ENCODE measurements around the gene CMTM1. TPM values are rescaled to one million over a fixed set of nuclear protein-coding genes. Genes with fewer than 3 reads are reported as not detected.

The CMTM1 gene
- polyA plus RNA-seq = under 1 TPM; 0.14 to 0.22 TPM

- Histone ChIP-seq H3K27ac (ENCODE audit: low read depth in 2 of 2, low read length in 1 of 2) (no peak within 1 kb of the TSS), H3K4me3 (ENCODE audit: low read depth in 1 of 2, low read length in 2 of 2) (no peak within 1 kb of the TSS), H3K4me1 (ENCODE audit: control insufficient read depth in 2 of 2, insufficient read depth in 2 of 2, low read length in 1 of 2) (no peaks in the 10 kb centered on the region), H3K9me3 (ENCODE audit: control insufficient read depth in 2 of 2, insufficient read depth in 1 of 2, low read depth in 1 of 2, low read length in 1 of 2) (no peaks in the 10 kb centered on the region), H3K36me3 (ENCODE audit: control insufficient read depth in 2 of 2, insufficient read depth in 2 of 2, low read length in 1 of 2) (no peaks in the 10 kb centered on the region), H3K27me3 (ENCODE audit: control insufficient read depth in 1 of 2, insufficient read depth in 2 of 2, low read length in 2 of 2) (no peaks in the 10 kb centered on the region)
- WGBS, 2 donors = 93 to 94% methylated on average over 54 of the region's 54 CpGs
These were observed at the start of gene CMTM1 for GRCh38 chr16:66566051-66566901. Gene CMTM1, plus strand, starts transcription at chr16:66566439. Its CDS starts 75 bp downstream, at chr16:66566514.

GRCh38 chr16:66516509-66516807, 49.8 kb upstream of the CMTM1 start:
- Histone ChIP-seq H3K4me3 (ENCODE audit: low read depth in 1 of 2, low read length in 2 of 2) (no peak overlapping the region), H3K36me3 (ENCODE audit: control insufficient read depth in 2 of 2, insufficient read depth in 2 of 2, low read length in 1 of 2) (no peaks in the 10 kb centered on the region), H3K27me3 (ENCODE audit: control insufficient read depth in 1 of 2, insufficient read depth in 2 of 2, low read length in 2 of 2) (no peaks in the 10 kb centered on the region), H3K27ac (ENCODE audit: low read depth in 2 of 2, low read length in 1 of 2) (peak overlapping the region; percentile 97 to 99), H3K4me1 (ENCODE audit: control insufficient read depth in 2 of 2, insufficient read depth in 2 of 2, low read length in 1 of 2) (peaks cover 8 to 42% of the 10 kb centered on the region in 2 donors), H3K9me3 (ENCODE audit: control insufficient read depth in 2 of 2, insufficient read depth in 1 of 2, low read depth in 1 of 2, low read length in 1 of 2) (no peaks in the 10 kb centered on the region)
- 18 to 22% methylated on average over 8 of the region's 8 CpGs for WGBS, 2 donors

GRCh38 chr16:66516808-66517585, 49.2 kb upstream of the CMTM1 start:
- Histone ChIP-seq H3K27me3 (ENCODE audit: control insufficient read depth in 1 of 2, insufficient read depth in 2 of 2, low read length in 2 of 2) (no peaks in the 10 kb centered on the region), H3K9me3 (ENCODE audit: control insufficient read depth in 2 of 2, insufficient read depth in 1 of 2, low read depth in 1 of 2, low read length in 1 of 2) (no peaks in the 10 kb centered on the region), H3K4me1 (ENCODE audit: control insufficient read depth in 2 of 2, insufficient read depth in 2 of 2, low read length in 1 of 2) (peaks cover 10 to 46% of the 10 kb centered on the region in 2 donors), H3K27ac (ENCODE audit: low read depth in 2 of 2, low read length in 1 of 2) (peak overlapping the region; percentile 97 to 99), H3K4me3 (ENCODE audit: low read depth in 1 of 2, low read length in 2 of 2) (no peak overlapping the region), H3K36me3 (ENCODE audit: control insufficient read depth in 2 of 2, insufficient read depth in 2 of 2, low read length in 1 of 2) (no peaks in the 10 kb centered on the region)
- WGBS, 2 donors = 20 to 23% methylated on average over 15 of the region's 15 CpGs

GRCh38 chr16:66517586-66518263, 48.5 kb upstream of the CMTM1 start:
- peak overlapping the region; percentile 97 to 99 for H3K27ac ChIP-seq (ENCODE audit: low read depth in 2 of 2, low read length in 1 of 2)
- H3K36me3 ChIP-seq (ENCODE audit: control insufficient read depth in 2 of 2, insufficient read depth in 2 of 2, low read length in 1 of 2) = no peaks in the 10 kb centered on the region
- H3K4me1 ChIP-seq (ENCODE audit: control insufficient read depth in 2 of 2, insufficient read depth in 2 of 2, low read length in 1 of 2) = peaks cover 10 to 46% of the 10 kb centered on the region in 2 donors
- H3K27me3 ChIP-seq (ENCODE audit: control insufficient read depth in 1 of 2, insufficient read depth in 2 of 2, low read length in 2 of 2) = no peaks in the 10 kb centered on the region
- no peak overlapping the region for H3K4me3 ChIP-seq (ENCODE audit: low read depth in 1 of 2, low read length in 2 of 2)
- 75 to 77% methylated on average over 8 of the region's 8 CpGs for WGBS, 2 donors
- no peaks in the 10 kb centered on the region for H3K9me3 ChIP-seq (ENCODE audit: control insufficient read depth in 2 of 2, insufficient read depth in 1 of 2, low read depth in 1 of 2, low read length in 1 of 2)

GRCh38 chr16:66519482-66520373, 46.5 kb upstream of the CMTM1 start:
- Histone ChIP-seq H3K27ac (ENCODE audit: low read depth in 2 of 2, low read length in 1 of 2) (peak overlapping the region; percentile 32 to 61), H3K4me1 (ENCODE audit: control insufficient read depth in 2 of 2, insufficient read depth in 2 of 2, low read length in 1 of 2) (peaks cover 10 to 46% of the 10 kb centered on the region in 2 donors), H3K36me3 (ENCODE audit: control insufficient read depth in 2 of 2, insufficient read depth in 2 of 2, low read length in 1 of 2) (peaks cover 0 to 1% of the 10 kb centered on the region in 2 donors), H3K27me3 (ENCODE audit: control insufficient read depth in 1 of 2, insufficient read depth in 2 of 2, low read length in 2 of 2) (no peaks in the 10 kb centered on the region), H3K4me3 (ENCODE audit: low read depth in 1 of 2, low read length in 2 of 2) (no peak overlapping the region), H3K9me3 (ENCODE audit: control insufficient read depth in 2 of 2, insufficient read depth in 1 of 2, low read depth in 1 of 2, low read length in 1 of 2) (no peaks in the 10 kb centered on the region)
- WGBS, 2 donors = 90 to 94% methylated on average over 11 of the region's 11 CpGs

- no peaks in the 10 kb centered on the region for H3K27me3 ChIP-seq (ENCODE audit: control insufficient read depth in 1 of 2, insufficient read depth in 2 of 2, low read length in 2 of 2)
- H3K36me3 ChIP-seq (ENCODE audit: control insufficient read depth in 2 of 2, insufficient read depth in 2 of 2, low read length in 1 of 2) = peaks cover 3 to 4% of the 10 kb centered on the region in 2 donors
- no peaks in the 10 kb centered on the region for H3K9me3 ChIP-seq (ENCODE audit: control insufficient read depth in 2 of 2, insufficient read depth in 1 of 2, low read depth in 1 of 2, low read length in 1 of 2)
- H3K4me1 ChIP-seq (ENCODE audit: control insufficient read depth in 2 of 2, insufficient read depth in 2 of 2, low read length in 1 of 2) = peaks cover 10 to 41% of the 10 kb centered on the region in 2 donors
- H3K27ac ChIP-seq (ENCODE audit: low read depth in 2 of 2, low read length in 1 of 2) = peak overlapping the region; percentile 14 to 82
- 80 to 84% methylated on average over 14 of the region's 14 CpGs for WGBS, 2 donors
- H3K4me3 ChIP-seq (ENCODE audit: low read depth in 1 of 2, low read length in 2 of 2) = no peak overlapping the region
These were observed 45.7 kb upstream of the CMTM1 start for GRCh38 chr16:66520406-66521170.

- Histone ChIP-seq H3K4me3 (ENCODE audit: low read depth in 1 of 2, low read length in 2 of 2) (no peak overlapping the region), H3K27me3 (ENCODE audit: control insufficient read depth in 1 of 2, insufficient read depth in 2 of 2, low read length in 2 of 2) (no peaks in the 10 kb centered on the region), H3K9me3 (ENCODE audit: control insufficient read depth in 2 of 2, insufficient read depth in 1 of 2, low read depth in 1 of 2, low read length in 1 of 2) (no peaks in the 10 kb centered on the region), H3K4me1 (ENCODE audit: control insufficient read depth in 2 of 2, insufficient read depth in 2 of 2, low read length in 1 of 2) (peaks cover 8 to 36% of the 10 kb centered on the region in 2 donors), H3K36me3 (ENCODE audit: control insufficient read depth in 2 of 2, insufficient read depth in 2 of 2, low read length in 1 of 2) (peaks cover 4 to 8% of the 10 kb centered on the region in 2 donors), H3K27ac (ENCODE audit: low read depth in 2 of 2, low read length in 1 of 2) (peak overlapping the region; percentile 45 to 82)
- 88 to 95% methylated on average over 5 of the region's 5 CpGs for WGBS, 2 donors
These were observed 45.0 kb upstream of the CMTM1 start for GRCh38 chr16:66521252-66521713.

GRCh38 chr16:66521951-66522771, 44.1 kb upstream of the CMTM1 start:
- H3K4me3 ChIP-seq (ENCODE audit: low read depth in 1 of 2, low read length in 2 of 2) = no peak overlapping the region
- H3K9me3 ChIP-seq (ENCODE audit: control insufficient read depth in 2 of 2, insufficient read depth in 1 of 2, low read depth in 1 of 2, low read length in 1 of 2) = no peaks in the 10 kb centered on the region
- peaks cover 4 to 11% of the 10 kb centered on the region in 2 donors for H3K36me3 ChIP-seq (ENCODE audit: control insufficient read depth in 2 of 2, insufficient read depth in 2 of 2, low read length in 1 of 2)
- peak overlapping the region; percentile 45 to 82 for H3K27ac ChIP-seq (ENCODE audit: low read depth in 2 of 2, low read length in 1 of 2)
- no peaks in the 10 kb centered on the region for H3K27me3 ChIP-seq (ENCODE audit: control insufficient read depth in 1 of 2, insufficient read depth in 2 of 2, low read length in 2 of 2)
- peaks cover 6 to 30% of the 10 kb centered on the region in 2 donors for H3K4me1 ChIP-seq (ENCODE audit: control insufficient read depth in 2 of 2, insufficient read depth in 2 of 2, low read length in 1 of 2)
- WGBS, 2 donors = 65 to 66% methylated on average over 17 of the region's 17 CpGs
